ENCODE results near the gene MSI2.

The MSI2 gene

DNA sequence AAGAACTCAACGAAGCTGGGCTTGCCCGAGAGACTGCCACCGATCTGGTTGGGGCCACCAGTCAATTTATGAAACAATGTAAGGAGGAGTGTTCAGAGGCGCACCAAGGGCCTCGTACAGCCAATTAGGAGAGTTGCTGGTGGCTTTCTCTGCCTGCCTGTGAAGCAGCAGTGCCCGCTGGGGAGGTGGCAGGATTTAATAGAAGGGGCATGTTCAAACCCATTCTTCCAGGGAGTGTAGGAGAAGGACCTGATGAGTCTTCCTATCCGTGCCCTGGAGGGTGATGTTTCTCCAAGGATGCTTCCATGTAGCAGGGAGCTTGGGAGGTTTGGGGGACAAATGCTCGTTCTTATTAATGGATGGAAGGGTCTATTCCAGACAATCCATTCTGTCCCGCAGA, 310.4 kb downstream of the MSI2 start:
- DNase-seq: no peak

GRCh38 chr17:57567251-57567650, 310.9 kb downstream of the MSI2 start:
- no peak for DNase-seq

- DNase-seq: no peak
These were observed 312.0 kb downstream of the MSI2 start for GRCh38 chr17:57568340-57568739.

DNA sequence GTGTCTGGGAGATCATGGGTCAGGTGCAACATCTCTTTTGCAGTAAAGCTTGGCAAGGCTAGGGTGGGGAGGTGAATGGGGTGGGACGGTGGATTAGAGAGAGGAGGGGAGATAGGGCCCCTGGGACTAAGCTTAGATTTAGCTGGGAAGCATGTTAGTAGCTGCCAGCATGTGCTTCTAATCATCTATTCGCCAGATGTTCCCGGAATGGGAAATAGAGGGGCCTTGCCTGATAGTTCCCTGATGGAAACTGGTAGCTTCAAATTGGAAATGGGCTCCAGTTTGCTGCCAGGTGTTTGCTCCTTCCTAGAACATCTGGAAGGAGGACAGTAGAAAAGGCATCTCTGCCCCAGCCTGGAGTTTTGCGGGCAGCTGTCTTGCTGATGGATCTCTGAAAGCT, 312.7 kb downstream of the MSI2 start:
- no peak for DNase-seq

GRCh38 chr17:57569853-57570252, 313.5 kb downstream of the MSI2 start:
- no peak for DNase-seq

DNA sequence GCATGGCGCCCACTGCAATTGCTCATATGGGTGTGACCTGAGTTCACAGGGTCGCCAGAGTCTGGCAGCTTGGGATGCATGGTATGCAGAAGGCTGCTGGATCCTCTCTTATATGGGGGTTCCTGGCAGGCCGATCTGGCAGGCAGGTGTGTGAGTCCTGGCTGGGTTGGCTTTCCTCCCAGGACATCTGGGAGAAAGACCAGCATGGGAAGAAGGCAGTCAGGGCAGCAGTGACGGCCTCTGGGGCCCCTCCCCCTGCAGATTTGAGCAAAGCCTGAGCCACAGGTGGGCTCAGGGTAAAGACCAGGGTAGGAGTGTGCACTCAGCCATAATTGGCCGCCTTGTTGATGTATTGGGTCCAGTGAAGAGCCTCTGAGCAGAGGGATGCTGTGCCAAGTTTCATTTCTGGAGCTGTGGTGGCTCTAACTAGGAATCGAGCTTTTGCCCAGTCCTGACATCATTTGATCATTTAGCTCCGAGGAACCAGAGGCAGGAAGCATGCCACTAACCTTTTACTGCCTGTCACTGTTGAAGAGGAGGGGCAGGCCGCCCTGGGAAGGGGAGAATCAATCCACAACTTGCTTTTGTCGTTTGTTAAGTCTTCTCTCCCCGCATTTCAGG, 314.5 kb downstream of the MSI2 start:
- no peak for DNase-seq

DNA sequence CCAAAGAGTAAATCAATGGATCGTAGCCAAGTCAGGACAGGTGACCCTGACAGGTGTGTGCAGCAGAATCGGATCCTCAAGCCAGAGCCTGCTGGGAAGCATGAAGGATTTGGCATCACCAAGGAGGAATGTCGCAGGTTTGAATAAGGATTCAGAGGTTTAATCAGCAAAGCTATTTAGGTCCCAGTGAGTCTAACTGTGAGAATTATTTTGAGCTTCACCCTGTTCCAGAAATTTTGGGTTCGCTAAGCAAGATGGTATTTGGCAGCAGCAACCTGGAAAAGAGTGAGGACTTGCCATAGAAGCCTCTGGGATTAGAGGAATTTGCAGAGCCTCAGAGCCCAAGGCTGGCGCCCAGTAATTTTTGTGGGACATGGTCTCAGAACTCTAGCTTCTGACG, 315.7 kb downstream of the MSI2 start:
- no peak for DNase-seq

- no peak for DNase-seq
These were observed 316.3 kb downstream of the MSI2 start for GRCh38 chr17:57572600-57572999.

DNA sequence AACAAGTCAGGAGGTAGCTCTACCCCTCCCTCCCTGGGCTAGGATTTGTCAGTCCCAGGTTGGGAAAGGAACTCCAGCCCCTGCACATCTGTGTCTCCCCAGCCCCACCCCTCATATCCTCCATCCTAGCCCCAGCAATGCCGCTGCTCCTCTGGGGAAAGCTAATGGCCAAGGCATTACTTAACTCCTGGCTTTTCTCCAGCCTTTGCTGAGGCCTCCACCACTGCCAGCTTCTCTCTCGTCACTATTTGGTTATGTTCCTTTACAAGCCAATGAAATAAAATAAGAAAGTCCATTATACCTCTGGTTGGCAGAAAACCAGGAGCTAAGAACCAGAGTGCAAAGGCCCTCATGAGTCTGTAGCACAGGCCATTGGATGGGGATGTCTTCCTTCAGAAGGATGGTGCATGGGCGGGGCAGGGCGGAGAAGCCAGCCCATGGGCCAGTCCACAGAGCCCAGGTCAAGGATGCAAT, 317.8 kb downstream of the MSI2 start:
- no peak for DNase-seq

- no peak for DNase-seq
These were observed 320.4 kb downstream of the MSI2 start for GRCh38 chr17:57576744-57577143.

DNA sequence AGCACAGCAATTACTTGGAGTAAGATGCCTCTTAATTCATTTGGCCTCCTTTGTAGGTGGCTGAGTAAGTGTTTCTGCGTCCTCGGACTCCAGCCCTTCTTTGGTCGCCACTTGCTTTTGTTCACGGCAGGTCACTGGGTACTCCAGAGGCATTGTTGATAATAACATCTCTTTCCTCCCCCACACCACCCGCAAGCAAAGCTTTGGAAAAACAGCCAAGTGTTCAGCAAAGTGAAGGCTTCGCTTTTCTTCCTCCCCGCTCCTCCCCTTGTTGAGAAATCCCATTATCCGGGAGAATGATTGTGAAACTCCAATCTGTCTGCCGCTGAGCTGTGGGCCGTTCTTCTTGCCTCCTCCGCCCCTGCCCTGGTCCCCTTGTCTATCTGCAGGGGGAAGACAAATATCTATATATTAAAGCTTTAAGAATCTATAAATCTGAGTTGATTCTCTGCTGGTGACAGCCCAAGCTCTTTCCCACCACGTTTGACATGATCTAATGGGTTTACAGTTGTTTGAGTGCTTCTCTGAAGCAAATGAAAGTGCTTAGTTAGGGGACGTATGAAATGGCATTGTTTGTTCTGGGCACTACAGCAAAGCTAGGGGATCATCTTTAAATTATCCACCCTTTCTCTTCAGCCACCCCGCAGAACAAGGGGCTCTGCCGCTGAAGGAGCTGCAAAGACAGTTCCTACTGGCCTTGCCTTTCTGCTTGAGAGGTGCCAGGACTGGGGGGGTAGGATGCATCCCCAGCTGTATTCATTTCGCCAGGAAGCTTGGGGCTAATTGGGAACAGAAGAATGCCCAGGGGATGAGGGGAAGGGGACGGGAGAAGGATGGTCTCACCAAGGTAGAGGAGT, 321.7 kb downstream of the MSI2 start:
- no peak for DNase-seq

- DNase-seq: no peak
These were observed 322.4 kb downstream of the MSI2 start for GRCh38 chr17:57578608-57579225.

- DNase-seq: no peak
These were observed 322.9 kb downstream of the MSI2 start for GRCh38 chr17:57579245-57579644.

GRCh38 chr17:57580055-57580739, 323.9 kb downstream of the MSI2 start:
- no peak for DNase-seq

GRCh38 chr17:57582881-57583756, 326.8 kb downstream of the MSI2 start:
- DNase-seq: no peak

DNA sequence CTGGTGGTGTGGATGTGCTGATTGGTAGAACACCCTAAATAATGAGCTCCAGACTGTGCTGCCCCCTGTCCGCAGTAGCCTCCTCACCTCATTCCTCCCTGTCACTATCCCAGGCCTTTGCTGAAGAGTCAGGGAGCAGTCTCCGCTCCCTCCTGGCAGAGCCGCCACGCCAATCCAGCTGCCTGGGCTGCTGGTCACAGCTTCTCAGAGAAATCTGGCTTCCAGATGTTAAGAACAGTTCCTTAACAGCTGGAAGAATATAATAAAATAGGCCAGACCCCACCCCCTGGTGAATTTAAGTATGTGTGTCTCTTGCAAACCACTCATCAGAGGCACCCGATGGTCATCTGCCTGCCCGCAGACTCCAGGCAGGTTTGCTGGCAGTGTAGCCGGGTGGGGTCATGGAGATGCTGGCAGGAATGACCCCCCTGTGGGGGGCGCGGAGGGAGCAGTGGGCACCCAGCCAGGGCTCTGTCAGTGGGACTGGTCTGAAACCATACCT, 327.8 kb downstream of the MSI2 start:
- no peak for DNase-seq

GRCh38 chr17:57585341-57586195, 329.2 kb downstream of the MSI2 start:
- no peak for DNase-seq

DNA sequence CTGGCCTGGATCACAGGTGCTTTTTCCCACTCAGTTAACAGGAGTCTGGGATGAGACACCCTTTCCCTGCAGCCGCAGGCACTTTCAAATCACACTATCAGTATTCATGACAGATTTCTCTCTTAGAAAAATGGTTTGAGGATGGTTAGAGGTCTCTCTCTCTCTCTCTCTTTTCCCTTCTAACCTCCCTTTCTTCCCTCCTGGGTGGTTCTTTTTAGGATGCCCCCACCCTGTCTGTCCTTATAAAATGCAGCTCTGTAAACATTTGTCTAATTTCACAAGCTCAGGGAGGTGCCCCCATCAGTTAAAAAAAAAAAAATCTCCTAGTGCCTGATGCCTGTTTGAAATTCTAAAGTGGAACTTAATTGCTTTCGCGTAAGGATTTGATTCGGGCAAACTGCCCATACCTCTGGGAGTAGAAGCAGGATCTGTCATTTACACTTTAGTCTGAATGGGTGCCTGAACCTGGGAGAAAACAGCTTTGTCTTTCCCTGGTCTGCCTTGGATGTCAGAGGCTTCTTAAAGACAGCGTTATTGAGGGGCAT, 329.9 kb downstream of the MSI2 start:
- no peak for DNase-seq

DNA sequence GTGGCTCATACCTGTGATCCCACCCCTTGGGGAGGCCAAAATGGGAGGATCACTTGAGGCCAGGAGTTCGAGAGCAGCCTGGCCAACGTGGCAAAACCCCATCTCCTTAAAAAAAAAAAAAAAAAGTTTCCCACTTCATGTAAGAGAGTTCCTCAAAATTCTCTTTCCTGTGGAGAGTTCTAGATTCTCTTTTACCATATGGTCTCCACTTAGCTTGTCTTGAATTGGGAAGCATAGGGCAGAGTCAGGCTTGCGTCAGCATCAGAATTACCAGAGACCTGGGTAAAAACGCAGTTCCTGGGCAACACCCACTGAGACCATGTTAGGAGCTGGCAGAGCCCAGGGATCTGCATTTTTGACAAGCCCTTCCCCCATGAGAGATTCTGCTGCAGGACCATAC, 330.4 kb downstream of the MSI2 start:
- DNase-seq: no peak

DNA sequence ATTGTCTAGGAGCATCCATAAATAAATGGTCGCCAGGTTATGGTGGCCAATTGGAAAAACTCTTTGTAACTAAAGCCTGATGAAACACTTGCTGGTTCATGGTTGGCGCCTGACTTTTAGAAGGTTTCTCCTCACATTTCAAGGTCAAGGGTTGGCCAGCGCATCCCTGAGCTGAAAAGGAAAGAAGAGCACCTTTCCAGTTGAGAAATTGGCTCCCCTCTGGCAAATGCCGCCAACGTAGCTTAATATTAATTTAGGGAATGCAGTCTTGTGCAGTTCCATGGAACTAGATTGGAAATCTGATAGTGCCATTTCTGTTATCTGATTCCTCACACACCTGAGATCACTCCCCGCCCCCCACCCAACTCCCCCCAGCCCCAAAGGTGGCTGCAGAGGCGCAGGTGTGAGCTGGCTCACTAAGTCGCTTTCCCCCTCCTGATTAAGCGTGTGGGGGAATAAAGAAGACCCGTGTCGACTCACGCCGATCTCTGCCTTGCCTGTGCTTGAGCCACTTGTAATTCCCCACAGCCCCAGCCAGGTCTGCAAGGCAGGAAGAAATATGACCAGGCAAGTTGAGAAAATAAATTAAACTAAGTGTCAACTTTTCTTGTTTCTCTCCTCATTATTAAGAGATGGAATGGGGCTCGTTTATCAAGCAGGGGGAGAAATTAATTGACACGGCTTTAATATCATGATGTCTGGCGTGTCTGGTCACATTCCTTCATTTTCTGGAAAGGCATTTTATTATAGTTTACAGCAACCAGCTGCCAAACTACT, 331.1 kb downstream of the MSI2 start:
- DNase-seq: no peak

All from CD4-positive, alpha-beta T cell treated with Interleukin-6 for 4 hours (primary cell).